Adrenal gland (tissue), 12 donors: Measurements from ENCODE around the gene SLC25A17. TPM values are rescaled to one million over a fixed set of nuclear protein-coding genes. Genes with fewer than 3 reads are reported as not detected.
"Not testable (repeated sequence)": the region's sequence is repeated elsewhere in the genome, so short reads cannot be mapped to it uniquely, and the experiment has no call there.

Source experiments
- DNase-seq, 7 donors: peaks; one replicate each; pipeline ENCODE4 v3.0.0-alpha.2; 2019 to 2020
- H3K27ac ChIP-seq, 5 donors: fragments of 200-600 bp; sonication (generic) in 4 of 5; 1 replicate in 3 of 5; 2 replicates in 2 of 5; pipeline versions ENCODE4 v1.5.1 to v1.8.0; 2016 to 2020; ENCODE audit warnings: mild to moderate bottlenecking in 1 of 5
- H3K27me3 ChIP-seq: fragments of 200-600 bp; 2 replicates; pipeline ENCODE4 v1.8.0; 2021
- H3K36me3 ChIP-seq, 2 donors: fragments of 200-600 bp; replicated peaks in 1 of 2; 1 replicate in 1 of 2; 2 replicates in 1 of 2; pipeline versions ENCODE4 v1.5.1 to v1.8.0; 2018 to 2022
- H3K4me1 ChIP-seq, 2 donors: fragments of 200-600 bp; replicated peaks in 1 of 2; 1 replicate in 1 of 2; 2 replicates in 1 of 2; pipeline versions ENCODE4 v1.5.1 to v1.8.0; 2018 to 2021
- H3K4me3 ChIP-seq, 4 donors: fragments of 200-600 bp; sonication (generic) in 3 of 4; one replicate each; pipeline ENCODE4 v1.5.1; 2016 to 2018
- H3K9me3 ChIP-seq, 3 donors: fragments of 200-600 bp; sonication (generic) in 1 of 3; replicated peaks in 1 of 3; 1 replicate in 2 of 3; 2 replicates in 1 of 3; pipeline versions ENCODE4 v1.5.1 to v1.8.0; 2016 to 2021
- CTCF ChIP-seq, 6 experiments: fragments of 450-650 bp in 4 of 6; fragments of 200-600 bp in 2 of 6; sonication (generic) in 1 of 6; IDR thresholded peaks; 1 replicate in 5 of 6; 2 replicates in 1 of 6; pipeline versions ENCODE4 v1.5.1 to v1.8.0; 2016 to 2021; ENCODE audit warnings: antibody characterized with exemption in 6 of 6, mild to moderate bottlenecking in 2 of 6, moderate library complexity in 1 of 6
- POLR2A ChIP-seq, 2 donors: fragments of 450-650 bp; IDR thresholded peaks; one replicate each; pipeline ENCODE4 v1.6.1; 2017; ENCODE audit warnings: antibody characterized with exemption in 2 of 2, mild to moderate bottlenecking in 2 of 2, moderate library complexity in 1 of 2
- WGBS, 4 donors: extraction: QIAGEN DNeasy Blood & Tissue Kit in 2 of 4; methylation state at CpG; one replicate each; pipeline versions ENCODE4 v1.1.5 to v1.1.7; 2013 to 2017; 5-methylcytosine and 5-hydroxymethylcytosine counted together
- intact Hi-C, 2 donors: fragments of 100-400 bp; cut with DNase I; formaldehyde crosslinking; loops; one replicate each; pipeline versions ENCODE4 v1.14.1 to v1.15.0; 2022 to 2023
- polyA plus RNA-seq, 3 donors: library from polyadenylated mRNA; stranded (reverse); fragments of 200-250 nt in 2 of 3; fragments of 350-450 nt in 1 of 3; fragmentation: Illumina TruSeq in 1 of 3; extraction: RNeasy Lipid Tissue Mini Kit (QIAGEN cat#74804) in 1 of 3; gene quantifications; one replicate each; pipeline ENCODE4 v1.2.3, GENCODE V29; 2013 to 2014
- total RNA-seq, 9 donors: library from RNA; depleted of rRNA in 4 of 9; stranded (reverse); fragments of >200 nt in 4 of 9; fragments of 120-200 nt in 1 of 9; fragmentation: NEBNext Ultra II Directional in 1 of 9; extraction: Animal tissue kit (Norgen Biotek cat#: 25700) in 1 of 9; gene quantifications; one replicate each; pipeline versions ENCODE4 v1.1.0 to v1.2.4, GENCODE V29; 2013 to 2023
- donor health status: healthy with polysubstance abuse.
- donor health status: Bipolar disorder and iron deficiency.
- donor health status: DM: yes; HTN: yes; CAD: no.
- donor health status: DM: no; HTN: no; CAD: no.
- donor health status: DM: no; HTN: no; CAD: no.
- donor health status: DM: yes; HTN: yes; CAD: no.

The SLC25A17 gene
- total and polyA plus RNA-seq, 12 donors, result 13.2 to 40.8 (median 22.0) TPM

GRCh38 chr22:40789131-40789530 is 30.0 kb downstream of the SLC25A17 start:
- H3K36me3 ChIP-seq, result no peaks in the 10 kb centered on the region
- no peak for DNase-seq
- intact Hi-C loops, result no loop called here
- WGBS, 4 donors, result 97 to 100% (median 98%) methylated on average over 13 to 22 of the region's 22 CpGs
- H3K27me3 ChIP-seq, result no peaks in the 10 kb centered on the region
- TF ChIP-seq CTCF (IDR thresholded peaks at IDR 0.05) (no peak), POLR2A (IDR thresholded peaks at IDR 0.05) (no peak)
- no peak overlapping the region for H3K27ac ChIP-seq
- no peaks in the 10 kb centered on the region for H3K9me3 ChIP-seq
- H3K4me3 ChIP-seq, result no peak overlapping the region
- peaks cover 0 to 11% of the 10 kb centered on the region in 2 donors for H3K4me1 ChIP-seq

GRCh38 chr22:40782521-40782920 is 36.6 kb downstream of the SLC25A17 start:
- peaks cover 0 to 6% of the 10 kb centered on the region in 2 donors for H3K36me3 ChIP-seq
- 78 to 87% (median 84%) methylated on average over 3 of the region's 3 CpGs for WGBS, 4 donors

GRCh38 chr22:40781749-40782148 is 37.4 kb downstream of the SLC25A17 start:
- intact Hi-C loops, H3K27me3 ChIP-seq, DNase-seq, H3K4me1 ChIP-seq, H3K9me3 ChIP-seq, H3K27ac ChIP-seq, H3K4me3 ChIP-seq: not testable (repeated sequence)
- 94 to 97% (median 95%) methylated on average over 13 to 14 of the region's 14 CpGs for WGBS, 4 donors
- H3K36me3 ChIP-seq, result peaks cover 0 to 12% of the 10 kb centered on the region in 2 donors

More at GRCh38 chr22:40782521-40782920, 36.6 kb downstream of the SLC25A17 start:
- DNase-seq, result no peak
- Histone ChIP-seq H3K4me1 (no peaks in the 10 kb centered on the region), H3K27ac (no peak overlapping the region), H3K9me3 (no peaks in the 10 kb centered on the region), H3K27me3 (no peaks in the 10 kb centered on the region), H3K4me3 (no peak overlapping the region)
- intact Hi-C loops, result no loop called here
- TF ChIP-seq CTCF (IDR thresholded peaks at IDR 0.05) (no peak), POLR2A (IDR thresholded peaks at IDR 0.05) (no peak)

GRCh38 chr22:40769761-40770160 is 49.4 kb downstream of the SLC25A17 start:
- peaks cover 0 to 49% of the 10 kb centered on the region in 2 donors for H3K36me3 ChIP-seq
- H3K27ac ChIP-seq, result no peak overlapping the region
- intact Hi-C loops, result no loop called here

More at GRCh38 chr22:40769761-40770160, 49.4 kb downstream of the SLC25A17 start:
- H3K9me3 ChIP-seq, result no peaks in the 10 kb centered on the region
- H3K27me3 ChIP-seq, result no peaks in the 10 kb centered on the region
- DNase-seq, result no peak
- H3K4me1 ChIP-seq, result no peaks in the 10 kb centered on the region
- 87 to 91% (median 88%) methylated on average over 6 of the region's 6 CpGs for WGBS, 4 donors
- TF ChIP-seq CTCF (IDR thresholded peaks at IDR 0.05) (no peak), POLR2A (IDR thresholded peaks at IDR 0.05) (no peak)
- no peak overlapping the region for H3K4me3 ChIP-seq
